HG03469 (cell line): ENCODE data around the gene CALN1.
"Not testable (repeated sequence)": the region's sequence is repeated elsewhere in the genome, so short reads cannot be mapped to it uniquely, and the experiment has no call there.

Experiments
- ATAC-seq: cut with Tn5 transposase; IDR thresholded peaks from one replicate; pipeline ENCODE4 v1.9.1; 2021; ENCODE audit warnings: mild to moderate bottlenecking, moderate library complexity, moderate number of reproducible peaks; ENCODE audit not compliant: unreplicated experiment

Gene CALN1

GRCh38 chr7:72106405-72106804 is 305.7 kb downstream of the CALN1 start:
- no peak for ATAC-seq

DNA sequence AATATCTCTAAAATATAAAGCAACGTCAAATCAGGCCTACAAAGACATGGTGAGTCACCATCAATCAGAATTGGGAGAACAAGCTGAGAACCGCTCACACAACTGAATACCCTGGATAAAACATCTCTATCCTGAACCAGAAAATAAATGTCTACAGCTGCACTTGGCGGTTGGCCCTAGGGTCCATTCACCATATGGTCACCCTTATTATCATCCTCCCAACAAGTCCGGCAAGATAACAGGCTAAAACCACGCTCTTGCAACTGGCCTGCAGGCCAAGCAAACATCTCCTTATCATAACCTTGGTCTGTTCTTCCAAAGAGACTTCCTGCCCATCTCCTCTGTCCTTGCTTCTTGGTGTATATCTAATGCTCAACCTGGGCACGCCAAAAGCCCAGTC is 310.7 kb downstream of the CALN1 start:
- ATAC-seq: no peak

DNA sequence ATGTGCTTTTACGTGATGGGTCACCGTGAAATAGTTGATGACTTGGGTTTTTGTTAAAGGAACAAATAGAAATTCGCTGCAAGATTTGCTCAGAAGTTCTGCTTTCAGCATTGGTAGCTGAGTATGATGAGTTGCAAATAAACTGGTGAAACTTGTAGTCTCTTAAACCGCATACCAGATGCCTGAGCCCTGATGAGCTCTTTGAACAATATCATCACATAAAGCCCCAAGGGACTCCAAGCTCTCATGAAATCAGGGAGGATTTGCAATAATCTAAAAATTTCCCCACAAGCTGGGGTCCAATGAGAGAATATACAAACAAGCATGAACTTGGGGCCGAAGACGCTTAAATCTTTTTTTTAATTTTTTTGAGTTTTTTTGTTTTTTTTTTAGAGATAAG is 312.4 kb downstream of the CALN1 start:
- no peak for ATAC-seq

DNA sequence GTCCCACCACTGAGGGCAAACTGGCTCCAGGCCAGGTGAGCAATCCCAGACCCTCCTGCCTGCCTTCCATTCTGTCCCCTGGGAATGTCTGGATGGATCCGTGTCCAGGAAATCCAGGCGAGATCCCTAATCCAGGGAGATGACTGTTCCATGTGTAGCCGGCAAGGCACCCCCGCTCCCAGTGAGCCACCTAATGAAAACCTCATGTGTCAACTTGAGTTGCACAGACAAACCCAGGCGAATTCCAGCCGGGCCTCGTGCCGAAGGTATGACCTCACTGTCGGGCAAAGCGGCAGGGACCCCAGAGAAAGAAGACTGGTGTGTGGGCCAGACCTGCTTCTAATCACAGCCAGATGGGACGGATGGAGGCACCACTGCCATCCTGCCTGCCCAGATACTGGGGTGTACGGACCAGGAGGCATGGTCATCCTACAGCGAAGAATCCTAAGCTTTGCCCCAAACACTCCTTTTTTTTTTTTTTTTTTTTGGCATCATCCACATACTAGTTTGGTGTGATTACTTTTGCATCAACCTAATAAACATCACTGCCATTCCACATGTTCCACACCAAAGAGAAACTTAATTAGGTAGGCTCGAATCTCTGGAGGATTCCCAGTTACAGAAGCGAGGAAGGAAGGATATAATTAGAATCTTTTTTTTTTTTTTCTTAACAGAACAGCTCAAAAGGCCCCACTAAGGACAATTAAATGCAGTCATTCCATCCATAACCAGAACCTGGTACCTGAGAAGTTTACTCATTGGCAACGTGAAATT is 313.1 kb downstream of the CALN1 start:
- ATAC-seq: no peak

- ATAC-seq: no peak
These were observed 314.9 kb downstream of the CALN1 start for GRCh38 chr7:72097226-72097625.

DNA sequence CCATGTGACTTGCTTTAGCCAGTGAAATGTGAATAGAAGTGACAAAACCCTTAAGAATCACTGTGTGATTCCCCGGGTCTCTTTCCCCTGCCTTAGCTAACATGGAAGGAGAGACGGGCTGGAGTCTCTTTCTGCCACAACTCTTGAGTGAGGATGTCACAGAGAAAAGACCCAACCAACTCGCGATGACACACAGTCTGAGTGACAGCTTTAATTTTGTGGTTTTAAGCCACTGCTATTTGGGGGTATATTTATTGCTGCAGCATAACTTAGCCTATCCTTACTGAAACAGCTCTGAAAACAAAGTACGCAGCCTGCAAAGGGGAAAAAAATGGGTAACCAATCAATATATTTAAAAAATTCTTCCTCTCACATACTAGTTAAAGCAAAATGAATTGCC is 319.4 kb downstream of the CALN1 start:
- ATAC-seq: no peak

- no peak for ATAC-seq
These were observed 324.2 kb downstream of the CALN1 start for GRCh38 chr7:72087926-72088325.

DNA sequence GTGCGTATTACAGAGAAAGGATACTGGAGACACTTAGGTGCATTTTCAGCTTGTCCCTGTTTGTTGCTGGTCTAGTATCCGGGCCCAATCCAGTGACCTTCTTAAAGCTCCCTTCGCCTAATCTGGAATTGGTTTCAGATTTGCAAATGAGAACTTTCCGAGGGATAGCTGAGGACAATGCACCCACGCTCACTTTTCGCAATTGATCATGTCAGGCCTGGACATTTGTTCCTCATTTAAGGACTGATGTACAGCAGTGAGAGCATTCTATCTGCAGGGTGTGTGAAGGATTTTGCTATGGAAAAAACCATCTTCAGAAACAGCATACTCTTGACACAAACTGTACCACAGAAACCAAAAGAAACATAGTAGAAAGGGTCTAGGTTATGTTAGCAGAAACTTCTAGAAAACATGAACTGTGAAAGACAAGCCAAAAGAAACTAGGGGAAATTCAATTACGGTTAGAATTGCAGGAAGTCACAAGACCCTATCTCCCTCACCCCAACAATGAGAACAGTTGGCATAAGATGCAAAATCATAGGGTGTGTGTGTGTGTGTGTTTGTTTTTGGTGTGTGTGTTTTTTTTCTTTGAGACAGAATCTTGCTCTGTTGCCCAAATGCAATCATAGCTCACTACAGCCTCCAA is 331.1 kb downstream of the CALN1 start:
- ATAC-seq: no peak

GRCh38 chr7:72080341-72080766 is 331.8 kb downstream of the CALN1 start:
- ATAC-seq: no peak

GRCh38 chr7:72078856-72079255 is 333.3 kb downstream of the CALN1 start:
- no peak for ATAC-seq

GRCh38 chr7:72078301-72078700 is 333.8 kb downstream of the CALN1 start:
- ATAC-seq: no peak

- ATAC-seq: no peak
These were observed 334.4 kb downstream of the CALN1 start for GRCh38 chr7:72077786-72078185.

GRCh38 chr7:72072901-72073300 is 339.2 kb downstream of the CALN1 start:
- ATAC-seq: no peak

GRCh38 chr7:72069263-72069662 is 342.9 kb downstream of the CALN1 start:
- ATAC-seq: no peak

DNA sequence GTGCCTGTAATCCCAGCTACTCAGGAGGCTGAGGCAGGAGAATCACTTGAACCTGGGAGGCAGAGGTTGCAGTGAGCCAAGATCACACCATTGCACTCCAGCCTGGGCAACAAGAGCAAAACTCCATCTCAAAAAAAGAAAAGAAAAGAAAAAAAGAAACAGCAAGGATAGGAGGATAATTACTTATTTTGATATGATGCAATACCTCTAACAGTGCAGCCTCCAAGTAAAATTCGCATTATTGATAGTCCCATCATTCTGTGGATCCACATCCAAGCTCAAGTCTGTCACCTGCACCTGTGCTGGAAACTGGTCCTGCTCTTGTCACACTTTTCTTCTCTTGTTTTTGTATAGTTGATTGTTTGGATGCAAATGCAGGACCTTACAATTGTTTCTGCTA is 346.4 kb downstream of the CALN1 start:
- not testable (repeated sequence) for ATAC-seq

- ATAC-seq: no peak
These were observed 347.2 kb downstream of the CALN1 start for GRCh38 chr7:72064916-72065315.

DNA sequence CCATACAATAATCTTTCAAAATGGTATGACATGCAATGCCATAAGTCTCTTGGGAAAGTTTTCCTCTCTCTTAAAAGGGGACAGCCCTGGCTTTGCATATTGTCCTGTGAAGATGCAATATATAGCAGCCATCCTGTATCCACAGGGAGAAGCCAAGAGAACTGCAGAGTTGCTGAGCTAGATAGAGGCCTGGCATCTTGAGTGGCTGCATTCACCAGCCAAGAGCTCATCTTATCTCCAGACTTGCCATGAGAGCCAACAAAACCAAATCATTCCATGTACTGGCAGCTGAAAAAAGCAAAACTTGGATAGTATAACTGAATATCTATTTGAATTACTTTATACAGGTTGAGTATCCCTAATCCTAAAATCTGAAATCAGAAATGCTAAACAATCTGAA is 348.8 kb downstream of the CALN1 start:
- ATAC-seq: no peak

DNA sequence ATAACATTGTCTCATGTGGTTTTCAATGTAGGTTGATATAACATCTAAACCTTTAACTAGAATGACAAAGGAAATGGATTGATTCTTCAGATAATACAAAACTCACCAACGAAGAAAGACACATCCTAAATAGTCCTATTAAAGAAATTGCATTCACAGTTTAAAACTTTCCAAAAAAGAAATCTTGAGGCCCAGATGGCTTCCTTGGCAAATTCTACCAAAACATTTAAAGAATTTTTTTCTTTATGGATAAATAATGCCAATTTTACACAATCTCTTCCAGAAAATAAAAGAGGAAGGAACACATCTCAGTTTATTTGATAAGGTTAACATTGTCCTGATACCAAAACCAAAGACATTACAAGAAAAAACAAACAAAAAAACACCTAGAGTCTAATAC is 349.5 kb downstream of the CALN1 start:
- no peak for ATAC-seq

- ATAC-seq: no peak
These were observed 352.2 kb downstream of the CALN1 start for GRCh38 chr7:72059925-72060324.

- ATAC-seq: no peak
These were observed 353.6 kb downstream of the CALN1 start for GRCh38 chr7:72058579-72058978.

GRCh38 chr7:72057796-72058195 is 354.3 kb downstream of the CALN1 start:
- ATAC-seq: no peak

DNA sequence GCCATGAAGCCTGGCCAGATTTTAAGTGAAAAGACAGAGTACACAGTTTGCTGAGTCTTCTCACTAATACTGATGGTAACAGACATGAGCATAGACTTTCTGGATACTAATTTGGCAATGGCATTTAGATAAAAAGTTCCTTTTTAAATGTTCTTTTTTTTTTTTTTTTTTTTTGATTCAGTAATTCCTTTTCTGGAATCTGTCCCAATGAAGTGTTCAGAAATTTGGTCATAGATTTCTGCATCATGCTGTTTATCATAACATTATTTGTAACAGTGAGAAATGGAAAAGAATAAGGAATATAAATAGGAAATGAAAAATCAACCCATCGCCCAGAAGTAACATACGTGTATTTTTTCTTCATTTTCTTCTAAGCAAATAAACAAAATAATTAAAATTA is 354.9 kb downstream of the CALN1 start:
- ATAC-seq: no peak

DNA sequence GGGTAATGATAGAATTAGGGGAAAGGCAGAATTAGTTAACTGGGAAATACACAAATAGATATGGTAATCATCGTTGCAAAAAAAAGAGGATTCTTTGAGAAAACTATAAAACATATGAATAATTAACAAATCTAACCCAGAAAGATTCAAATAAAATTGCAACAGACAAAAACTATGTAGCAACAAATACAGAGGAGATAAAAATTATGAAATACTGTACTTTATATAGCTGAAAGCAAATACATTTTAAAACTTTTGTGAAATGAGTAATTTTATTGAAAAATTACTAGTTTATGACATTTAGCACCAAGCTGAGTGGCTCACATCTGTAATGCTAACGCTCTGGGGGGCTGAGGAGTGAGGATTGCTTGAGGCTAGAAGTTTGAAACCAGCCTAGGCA is 356.7 kb downstream of the CALN1 start:
- ATAC-seq: no peak
